Middle frontal gyrus (tissue), 1 donor: ENCODE measurements around the gene ROBO1.

Experiments
- DNase-seq: peaks from one replicate; pipeline ENCODE4 v3.0.0-alpha.2; 2015; ENCODE audit warnings: low spot score; ENCODE audit errors: extremely low spot score

Gene ROBO1

DNA sequence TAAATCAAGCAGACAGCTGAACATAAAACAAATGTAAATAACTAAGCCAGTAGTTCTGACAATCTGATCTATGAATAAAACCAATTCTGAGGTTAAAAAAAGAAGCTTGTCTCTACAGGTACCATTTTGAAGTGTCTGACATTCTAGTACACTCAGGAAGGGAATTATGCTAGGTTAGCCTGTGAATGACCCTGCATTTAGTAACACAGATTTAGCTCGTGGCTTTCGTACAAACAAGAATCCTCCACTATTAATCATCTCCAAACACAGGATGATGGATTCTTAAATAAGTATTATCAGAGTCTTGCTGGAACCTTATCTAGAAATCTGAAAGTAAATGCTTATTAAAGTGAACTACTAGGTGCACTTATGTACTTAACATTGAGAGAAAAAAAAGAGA is 1120.1 kb downstream of the ROBO1 start:
- DNase-seq, result no peak

DNA sequence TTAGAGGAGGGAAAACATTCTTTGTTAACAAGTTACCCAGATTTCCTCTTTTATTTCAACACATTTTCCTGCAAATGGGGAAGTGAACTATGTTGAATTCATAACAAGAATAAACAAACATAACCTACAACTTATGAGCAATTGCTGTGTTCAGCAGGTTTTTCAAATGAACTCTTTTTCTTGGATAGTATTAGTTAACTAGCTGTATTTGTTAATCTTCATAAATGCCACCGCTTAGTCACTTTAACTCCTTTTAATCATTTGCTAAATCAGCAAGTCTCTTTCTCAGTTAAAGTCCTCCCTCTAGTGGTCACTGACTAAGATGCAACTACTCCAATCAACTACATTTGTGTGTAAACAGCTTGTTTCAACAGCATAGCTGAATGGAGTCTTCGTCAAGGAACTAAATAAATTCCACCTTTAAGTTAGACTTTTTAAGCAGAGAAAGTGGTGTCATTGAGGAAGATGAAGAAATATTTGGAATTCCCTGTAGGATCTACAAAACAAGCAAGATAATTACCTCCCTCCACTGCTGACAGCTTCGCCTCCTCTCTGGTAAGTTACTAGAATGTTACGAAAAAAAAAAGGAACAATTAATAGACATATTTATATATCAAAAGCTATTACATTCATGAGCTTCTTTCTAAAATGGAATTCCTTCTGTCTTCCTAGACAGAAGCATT is 1122.0 kb downstream of the ROBO1 start:
- peak; percentile 77 for DNase-seq

DNA sequence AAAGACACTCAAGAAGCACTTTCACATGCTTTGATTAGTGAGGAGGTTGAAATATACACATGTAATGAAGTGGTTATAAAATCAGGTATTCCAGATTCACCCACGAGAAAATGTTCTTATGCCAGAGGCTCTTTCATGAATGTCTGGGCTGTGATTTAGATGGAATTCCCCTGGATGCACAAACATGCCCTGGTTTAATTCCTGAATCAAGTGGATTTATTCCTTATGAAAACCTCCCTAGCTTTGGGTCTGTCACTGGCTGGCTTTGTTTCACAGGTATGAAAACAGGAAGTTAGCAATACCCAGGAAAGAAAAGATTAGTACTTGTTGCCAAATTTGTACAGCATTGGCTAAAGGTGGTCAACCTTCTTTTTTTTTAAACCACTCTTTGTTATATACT is 1123.0 kb downstream of the ROBO1 start:
- DNase-seq, result no peak

DNA sequence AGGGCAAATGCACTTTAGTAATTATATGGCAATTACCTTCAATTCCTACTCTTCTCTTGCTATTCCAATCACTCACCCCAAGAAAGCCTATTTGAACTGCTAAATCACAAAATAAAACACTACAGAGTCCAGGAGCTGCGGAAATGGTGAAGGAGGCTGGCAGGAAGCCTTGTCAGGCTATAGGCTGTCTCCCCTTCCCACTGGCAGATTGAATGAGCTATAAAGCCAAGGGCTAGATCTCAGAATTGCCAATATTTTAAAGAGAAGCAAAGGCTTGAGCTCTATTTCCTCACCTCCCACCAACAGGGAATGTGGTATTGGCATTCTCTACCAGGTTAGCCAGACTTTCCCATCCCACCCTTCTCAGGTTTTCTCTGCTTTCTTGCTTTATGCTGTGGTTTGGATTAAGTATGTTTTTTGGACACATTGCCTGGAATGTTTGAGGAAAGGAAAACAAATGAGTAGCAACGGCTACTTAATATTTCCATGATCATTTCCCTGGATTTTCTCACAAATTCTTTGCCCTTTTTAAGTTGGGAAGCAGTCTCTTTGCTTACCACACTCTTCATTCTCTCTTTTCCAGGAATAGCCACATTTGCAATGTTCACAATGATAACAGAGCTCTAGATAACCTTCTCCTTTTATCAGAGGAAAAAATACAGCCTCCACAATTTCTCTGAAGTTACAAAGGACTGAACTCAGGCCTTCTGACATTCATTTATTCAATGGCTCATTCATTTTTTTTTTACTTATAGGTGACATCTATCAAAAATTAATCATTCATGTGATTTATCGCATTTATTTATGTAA is 1125.4 kb downstream of the ROBO1 start:
- DNase-seq, result no peak

DNA sequence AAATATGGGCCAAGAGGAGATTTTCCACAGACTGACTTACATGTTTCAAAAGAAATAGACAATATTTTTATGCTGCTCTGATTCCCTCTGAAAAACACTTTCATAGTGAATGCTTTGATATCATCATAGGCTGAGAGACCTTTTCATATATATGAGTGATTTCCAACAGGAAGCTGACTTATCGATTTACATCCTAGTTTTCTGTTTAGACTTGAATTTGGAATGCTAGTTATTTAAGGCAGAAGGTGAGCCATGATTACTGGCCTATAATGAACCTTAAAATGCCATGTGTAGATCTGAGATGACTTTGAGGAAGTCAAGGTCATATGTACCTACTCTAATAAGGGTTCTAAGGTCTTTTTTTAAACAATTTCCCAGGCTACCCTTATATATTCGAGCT is 1126.1 kb downstream of the ROBO1 start:
- no peak for DNase-seq

DNA sequence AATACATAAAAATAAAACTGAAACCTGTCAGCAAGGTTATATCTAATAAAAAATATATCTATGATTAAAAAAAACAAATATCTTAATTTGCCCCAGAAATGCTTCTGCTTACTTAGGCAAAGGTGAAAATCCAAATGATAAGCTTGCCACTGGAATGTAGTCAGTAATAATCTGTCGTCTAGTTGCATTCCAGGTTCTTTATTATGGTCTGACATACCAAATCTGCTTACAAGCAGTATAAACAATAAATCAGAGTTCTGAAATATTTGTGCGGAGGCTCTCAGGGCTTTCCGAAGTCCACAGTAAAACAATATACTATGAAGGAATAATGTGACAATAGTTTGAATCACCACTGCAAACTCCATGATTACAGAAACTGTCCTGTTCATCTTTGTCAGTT is 1133.5 kb downstream of the ROBO1 start:
- DNase-seq, result no peak

DNA sequence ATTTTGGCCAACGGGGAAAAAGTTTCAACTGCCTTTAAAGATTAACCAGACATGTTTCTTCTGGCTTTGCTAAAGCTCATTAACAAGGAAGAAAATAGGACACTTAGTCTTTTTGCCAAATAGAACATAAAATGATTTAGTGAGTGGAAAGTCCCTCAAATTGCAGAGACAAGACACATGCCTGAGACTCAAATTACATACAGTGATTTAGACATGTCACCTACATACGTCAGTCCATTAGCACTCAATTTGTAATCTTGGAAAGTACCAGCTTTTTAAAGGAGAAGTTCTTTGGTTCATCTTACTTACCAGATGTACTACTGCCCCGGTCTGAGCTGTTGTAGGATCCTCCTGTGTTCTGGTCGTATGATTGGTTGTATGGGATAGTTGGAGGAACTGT is 1134.2 kb downstream of the ROBO1 start:
- no peak for DNase-seq

DNA sequence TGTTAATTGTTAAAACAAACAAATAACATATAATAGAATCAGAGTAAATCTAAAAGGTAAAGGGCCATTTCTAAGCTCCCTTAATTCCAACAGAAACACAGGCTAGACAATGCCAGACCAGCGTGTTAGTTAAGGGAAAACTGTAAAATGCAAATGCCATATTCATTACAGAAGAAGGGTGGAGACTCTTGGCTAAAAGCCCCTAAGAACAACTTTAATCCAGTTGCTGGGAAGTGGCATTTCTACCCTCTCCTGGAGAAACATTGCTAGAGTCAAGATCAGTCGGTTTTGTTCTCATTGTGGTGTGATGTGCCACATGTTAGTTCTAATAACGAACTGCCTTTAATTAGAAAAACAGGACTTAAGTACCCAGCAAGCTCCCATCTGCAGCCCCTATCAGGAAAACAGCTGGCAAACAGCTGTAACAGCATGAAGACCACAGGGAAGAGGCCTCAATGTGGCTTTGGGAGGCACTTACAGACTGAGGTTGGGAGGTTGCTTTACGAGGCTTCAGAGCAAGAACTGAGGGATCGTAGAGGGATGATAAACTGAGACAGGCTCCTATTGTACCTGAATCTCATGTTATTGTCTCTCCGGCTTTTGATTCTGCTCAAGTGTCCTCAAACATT is 1134.8 kb downstream of the ROBO1 start:
- DNase-seq, result no peak

DNA sequence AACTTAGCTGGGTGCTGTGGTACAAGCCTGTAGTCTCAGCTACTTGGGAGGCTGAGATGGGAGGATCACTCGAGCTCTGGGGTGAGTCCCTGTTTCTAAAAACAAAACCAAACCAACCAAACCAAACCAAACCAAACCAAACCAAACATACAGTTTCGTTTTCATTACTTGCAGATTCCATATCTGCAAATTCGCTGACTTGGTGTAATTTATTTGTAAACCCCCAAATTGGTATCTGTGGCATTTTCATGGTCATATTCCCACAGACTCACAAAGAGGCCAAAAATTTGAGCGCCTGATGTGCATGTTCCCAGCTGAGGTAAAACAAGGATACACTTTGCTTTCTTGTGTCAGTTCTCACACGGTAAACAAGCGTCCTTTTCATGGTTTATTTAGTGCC is 1138.3 kb downstream of the ROBO1 start:
- DNase-seq, result no peak

DNA sequence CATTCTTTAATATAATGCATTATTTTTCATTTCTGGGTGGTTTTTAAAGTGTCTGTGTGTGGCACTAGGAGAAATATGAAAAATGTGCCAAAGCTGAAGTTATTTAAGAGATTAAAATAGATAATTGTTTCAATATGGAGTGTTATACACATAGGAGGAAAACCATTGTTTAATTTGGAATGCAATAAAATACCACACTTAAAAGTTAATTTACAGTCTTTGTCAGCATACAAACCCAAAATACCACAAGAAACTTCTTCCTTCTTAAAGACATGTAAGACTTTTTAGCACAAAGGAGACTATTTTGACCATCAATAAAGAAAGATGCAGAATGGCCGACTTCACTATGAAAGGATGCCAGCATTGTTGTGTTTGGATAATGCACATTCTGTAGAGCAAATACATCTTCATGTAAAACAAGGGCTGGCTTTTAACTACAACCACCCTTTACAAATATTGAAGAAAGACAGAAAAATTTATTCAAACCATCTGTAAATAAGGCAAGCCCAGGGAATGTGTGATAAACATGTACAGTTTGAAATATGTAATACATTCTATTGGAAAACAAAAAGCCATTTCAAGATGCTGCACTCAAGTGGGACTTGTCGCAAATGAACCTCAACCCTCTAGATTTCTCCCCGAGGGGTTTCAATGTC is 1146.6 kb downstream of the ROBO1 start:
- no peak for DNase-seq

DNA sequence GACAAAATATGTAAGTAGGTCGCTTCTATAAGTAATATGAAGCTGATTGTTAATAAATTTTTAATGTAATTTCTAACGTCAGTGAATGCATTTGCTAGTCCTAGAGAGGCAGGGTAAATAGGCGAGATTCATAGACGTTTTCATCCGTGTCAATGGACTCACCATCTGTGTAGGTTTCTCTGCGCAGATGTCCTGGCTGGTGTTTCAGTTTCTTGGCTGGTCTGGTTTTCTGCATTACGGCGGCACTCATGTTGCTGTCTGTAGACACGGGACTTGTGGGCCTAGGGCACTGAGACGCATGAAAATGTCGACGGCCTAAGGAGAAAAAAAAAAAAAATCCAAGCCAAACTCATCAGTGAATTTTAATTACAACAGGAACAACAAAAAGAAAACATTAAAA is 1153.3 kb downstream of the ROBO1 start:
- DNase-seq, result no peak

DNA sequence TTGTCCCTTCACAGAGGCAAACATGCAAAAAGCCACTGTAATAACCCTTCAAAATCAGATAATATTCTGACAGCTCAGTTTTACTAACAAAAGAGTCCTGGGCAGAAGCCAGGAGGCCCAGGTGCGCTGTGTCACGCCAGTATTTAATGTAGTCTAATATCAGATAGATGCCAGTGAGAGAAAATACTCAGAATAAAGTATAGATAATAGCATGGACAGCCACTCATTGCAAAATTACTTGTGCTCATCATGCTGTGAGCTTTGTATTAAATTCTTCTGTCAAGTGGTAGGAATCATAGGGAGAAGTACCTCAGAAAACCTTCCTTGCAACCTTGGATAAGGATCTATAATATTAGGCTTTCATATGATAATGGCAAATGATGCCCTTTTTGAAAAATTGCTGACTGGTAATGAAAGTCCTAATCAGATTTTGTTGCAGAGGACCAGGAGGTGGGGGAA is 1154.3 kb downstream of the ROBO1 start:
- DNase-seq, result no peak

DNA sequence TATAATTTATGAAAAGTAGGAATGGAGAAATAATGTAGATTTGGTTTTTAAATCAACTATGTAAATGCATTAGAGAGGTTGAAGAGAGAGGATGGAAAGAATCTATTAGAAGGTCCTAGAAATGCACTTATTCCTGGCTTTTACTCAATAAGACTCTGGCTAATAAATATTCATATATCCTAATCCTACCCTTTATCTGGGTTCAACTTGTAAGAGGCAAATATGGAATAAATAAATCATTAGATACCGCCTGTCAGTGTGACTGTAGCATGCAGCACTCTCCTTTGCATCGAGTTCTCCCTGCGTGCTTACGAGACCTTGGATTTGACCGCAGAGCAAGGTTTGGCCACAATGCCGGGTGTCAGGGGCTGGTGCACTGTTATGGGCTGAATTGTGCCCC is 1156.5 kb downstream of the ROBO1 start:
- no peak for DNase-seq

DNA sequence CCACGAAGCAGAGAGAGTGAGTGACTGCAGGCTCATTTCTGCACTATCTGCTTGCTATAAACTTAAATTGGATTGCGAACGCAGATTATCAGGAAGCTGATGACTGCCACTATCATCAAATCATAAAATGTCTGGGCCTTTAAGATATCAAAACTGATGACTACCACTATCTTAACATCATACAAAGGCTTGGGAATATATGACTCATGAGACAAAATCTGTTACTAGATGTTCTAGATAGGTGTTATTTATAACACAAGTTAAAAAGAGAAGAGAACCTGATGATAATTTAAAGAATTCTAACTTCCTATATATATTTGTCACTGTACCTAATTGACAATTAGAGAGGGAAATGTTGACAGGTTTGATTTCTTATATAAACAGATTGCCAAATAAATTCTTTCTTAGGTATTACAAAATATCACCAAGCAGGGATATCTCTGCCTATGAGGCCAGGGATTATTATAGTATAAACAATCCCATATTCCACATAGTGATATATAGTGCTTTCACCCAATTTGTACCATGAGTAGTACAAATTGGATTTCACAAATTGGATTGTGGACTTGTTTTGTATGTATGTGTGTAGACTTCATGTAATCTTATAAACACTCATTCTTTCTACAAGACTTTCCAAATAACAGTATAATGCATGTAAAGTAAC is 1157.2 kb downstream of the ROBO1 start:
- no peak for DNase-seq

DNA sequence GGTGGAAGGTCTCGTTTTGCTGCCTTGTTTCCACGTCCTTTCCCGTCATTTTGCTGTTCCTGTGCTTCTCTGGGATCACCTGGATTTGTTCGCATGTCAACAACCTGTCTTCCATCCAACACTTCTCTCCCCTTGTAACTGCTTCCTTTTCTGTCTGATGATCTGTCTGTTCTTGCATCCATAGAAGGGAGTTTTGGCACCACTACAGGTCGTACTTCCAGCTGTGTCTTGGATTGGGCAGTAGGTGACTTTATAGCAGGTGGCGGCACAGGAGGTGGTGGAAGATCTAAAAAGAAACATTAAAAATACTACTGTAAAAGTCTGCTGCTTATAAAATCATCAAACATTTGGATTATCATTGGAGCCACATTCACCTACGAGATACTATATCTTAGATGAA is 1161.0 kb downstream of the ROBO1 start:
- no peak for DNase-seq

DNA sequence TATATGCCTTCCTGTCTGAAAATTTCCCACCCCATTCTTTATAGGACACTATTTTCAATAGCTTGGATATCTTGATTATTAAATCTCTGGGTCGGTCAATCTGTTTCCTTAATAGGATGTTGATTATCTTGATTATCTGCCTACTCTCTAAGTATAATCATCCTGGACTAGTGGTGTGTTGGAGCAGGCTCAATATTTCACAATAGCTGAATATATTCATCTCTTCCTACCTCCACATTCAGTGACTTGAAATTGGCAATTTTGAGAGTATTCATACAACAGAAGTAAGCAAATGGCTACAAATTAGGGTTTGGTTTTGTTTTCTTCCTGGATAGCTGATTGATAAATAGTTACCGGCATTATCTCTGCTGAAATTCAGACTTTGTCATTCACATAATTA is 1162.6 kb downstream of the ROBO1 start:
- DNase-seq, result no peak

DNA sequence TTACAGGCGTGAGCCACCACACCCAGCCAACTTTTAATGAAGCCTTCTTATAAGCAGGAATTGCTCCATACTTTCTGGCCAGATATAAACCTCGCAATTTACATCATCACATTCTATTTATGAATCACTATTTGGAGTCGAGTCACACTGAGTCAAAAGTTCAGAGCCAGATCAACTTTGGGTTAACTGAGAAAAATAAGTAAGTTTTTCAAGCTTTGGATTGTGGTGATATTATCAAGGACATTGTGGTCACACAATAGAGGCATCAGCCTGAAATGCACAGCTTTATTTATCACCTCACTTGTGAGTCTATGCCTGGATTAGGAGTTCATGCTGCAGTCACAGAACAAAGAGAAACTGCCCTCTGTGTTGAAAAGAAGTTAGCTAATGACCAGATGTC is 1163.5 kb downstream of the ROBO1 start:
- DNase-seq, result no peak

DNA sequence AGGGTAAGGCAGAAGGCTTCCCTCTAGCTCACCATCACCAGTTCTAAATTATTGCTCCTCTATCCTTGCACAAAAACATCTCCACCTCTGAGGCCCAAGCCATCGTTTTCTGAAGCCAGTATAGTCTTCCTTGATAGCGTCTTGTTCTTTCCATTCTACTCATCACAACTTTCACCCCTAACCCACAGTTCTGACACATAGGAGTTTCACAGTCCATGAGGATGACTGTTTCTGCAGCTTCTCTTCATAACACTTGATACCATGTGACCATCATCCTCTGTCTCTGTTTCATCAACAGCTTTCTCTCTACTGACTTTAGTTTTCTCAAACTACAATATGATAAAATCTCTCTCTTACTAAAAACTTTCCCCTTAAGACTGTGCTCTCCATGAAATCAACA is 1166.5 kb downstream of the ROBO1 start:
- DNase-seq, result no peak

DNA sequence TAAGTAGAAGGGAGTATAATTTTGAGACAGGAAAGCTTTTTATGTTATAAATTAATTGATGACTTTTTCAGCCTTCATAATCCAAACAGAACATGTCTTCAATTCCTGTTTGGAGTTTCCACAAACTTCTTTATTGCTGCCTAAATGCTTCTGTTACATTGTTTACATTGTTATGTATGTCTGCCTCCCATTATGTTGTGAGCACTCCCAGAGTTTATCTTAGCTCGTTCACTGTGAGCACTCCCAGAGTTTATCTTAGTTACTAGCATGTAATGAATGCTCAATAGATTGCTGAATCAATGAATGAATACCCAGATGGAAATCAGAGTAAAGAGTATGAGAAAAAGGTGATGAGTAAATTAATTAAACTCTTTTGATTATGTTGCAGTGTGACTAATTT is 1178.0 kb downstream of the ROBO1 start:
- no peak for DNase-seq

DNA sequence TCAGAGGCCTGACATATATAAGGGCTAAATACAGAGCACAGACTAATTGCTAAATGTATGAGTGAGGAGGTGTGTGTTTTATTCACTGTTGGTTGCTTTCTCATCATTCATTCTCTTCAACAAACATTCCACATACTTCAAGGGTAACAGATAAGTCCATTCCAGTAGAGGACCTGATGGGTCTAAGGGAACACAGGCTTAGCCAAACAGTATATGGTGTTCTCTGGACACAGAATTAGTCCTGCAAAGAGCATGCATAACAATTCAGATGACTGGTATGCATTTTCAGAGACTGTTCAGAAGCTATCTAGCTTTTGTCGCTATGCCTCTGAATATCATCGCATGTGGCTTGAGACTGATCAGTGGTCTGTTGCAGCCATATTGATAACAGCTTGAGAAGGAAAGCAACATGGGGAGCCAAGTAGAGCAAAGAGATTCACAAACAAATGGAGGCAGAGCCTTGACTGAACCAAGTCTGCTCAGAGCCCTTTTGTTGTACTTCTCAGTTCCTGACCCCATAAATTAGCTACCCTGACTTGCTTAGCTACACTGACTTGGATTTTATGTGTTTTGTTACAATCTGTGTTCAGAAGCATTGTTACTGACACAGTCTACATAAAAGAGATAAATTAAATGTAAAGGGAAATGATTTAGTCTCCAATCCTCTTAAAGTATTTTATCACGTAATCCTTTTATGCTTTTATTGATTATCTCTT is 1178.7 kb downstream of the ROBO1 start:
- DNase-seq, result no peak

DNA sequence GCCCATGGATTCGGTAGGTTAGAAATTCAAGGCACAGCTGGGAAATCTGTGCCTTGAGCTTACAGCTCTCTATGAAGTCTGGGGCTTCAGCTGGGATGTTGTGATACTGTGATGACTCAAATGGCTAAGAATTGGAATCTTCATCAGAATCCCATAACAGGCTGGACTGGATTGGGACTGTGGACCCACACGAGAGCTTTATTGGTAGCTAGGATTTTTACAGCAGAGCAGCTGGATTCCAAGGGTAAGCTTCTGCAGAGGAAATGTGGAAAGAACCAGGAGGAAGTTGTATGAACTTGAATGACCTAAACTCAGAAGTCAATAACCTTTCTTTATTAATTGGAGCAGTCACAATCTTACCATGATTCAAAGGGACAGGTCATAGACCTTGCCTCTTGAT is 1187.1 kb downstream of the ROBO1 start:
- DNase-seq, result no peak
